HG02943 (cell line): ENCODE data around the gene CACNA2D4.

ENCODE experiments used
- ATAC-seq: cut with Tn5 transposase; IDR thresholded peaks from one replicate; pipeline ENCODE4 v1.9.1; 2021; ENCODE audit warnings: mild to moderate bottlenecking, low read depth, moderate library complexity; ENCODE audit not compliant: unreplicated experiment

Gene CACNA2D4

DNA sequence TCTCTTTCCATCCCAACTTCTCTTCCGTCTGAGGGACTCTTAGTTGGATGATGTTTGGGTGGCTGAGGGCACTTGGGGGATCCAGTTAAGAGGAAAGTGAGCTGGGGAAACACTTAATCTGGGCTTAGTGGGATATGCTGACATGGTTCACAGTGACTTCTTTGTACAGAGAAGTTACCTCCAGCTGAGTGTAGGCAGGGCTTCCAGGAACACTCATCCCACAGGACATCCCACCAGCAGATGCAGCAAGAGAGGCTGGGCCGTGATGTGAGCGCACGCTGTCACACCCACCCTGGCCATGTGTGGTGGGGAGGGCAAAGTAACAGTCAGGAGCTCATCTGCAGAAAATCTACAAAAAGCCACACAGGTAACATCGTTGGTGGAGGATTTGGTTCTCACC, 832 bp upstream of the CACNA2D4 start:
- ATAC-seq: no peak

GRCh38 chr12:1918884-1919236, 408 bp upstream of the CACNA2D4 start:
- ATAC-seq: no peak

DNA sequence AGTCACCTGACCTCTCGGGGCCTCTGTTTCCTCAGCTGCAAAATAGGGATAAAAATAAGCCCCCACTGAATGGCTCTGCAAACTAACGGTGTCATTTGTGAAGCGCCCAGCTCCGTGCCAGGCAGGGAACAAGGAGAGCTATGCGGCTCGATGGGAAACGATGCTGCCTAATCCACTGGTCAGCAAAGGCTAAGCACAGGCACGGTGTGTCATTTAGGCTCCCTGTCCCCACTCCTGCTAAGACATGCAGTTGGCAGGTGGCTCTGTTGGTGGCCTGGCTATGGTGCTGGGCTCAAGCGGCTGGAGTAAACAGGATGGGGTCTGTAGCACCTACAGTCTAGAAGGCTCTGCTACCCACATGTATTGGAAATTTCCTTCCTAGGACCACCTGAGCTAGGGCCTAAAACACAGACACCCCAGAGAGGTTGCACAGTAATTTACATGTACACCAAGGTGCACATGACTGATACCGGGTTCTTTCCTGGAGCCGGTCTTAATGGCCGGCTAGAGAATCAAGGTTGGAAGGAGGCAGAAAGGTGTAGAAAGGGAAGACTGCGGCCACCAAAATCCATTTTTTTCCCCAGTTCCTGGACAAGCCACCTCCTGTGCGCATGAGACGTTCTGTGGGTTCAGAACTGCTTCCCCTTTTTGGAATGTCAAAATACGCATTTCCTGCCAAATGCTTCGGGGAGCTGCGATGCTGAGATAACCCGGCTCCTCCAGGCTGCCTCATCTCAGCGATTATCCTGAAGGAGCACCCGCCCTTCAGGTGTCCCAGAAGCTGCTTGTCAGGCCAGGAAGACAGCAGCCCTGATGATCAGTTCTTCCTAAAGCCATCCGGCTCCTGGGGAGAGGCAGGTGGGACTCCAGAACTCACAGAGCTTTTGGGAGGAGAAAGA, 1.0 kb downstream of the CACNA2D4 start:
- ATAC-seq: no peak

DNA sequence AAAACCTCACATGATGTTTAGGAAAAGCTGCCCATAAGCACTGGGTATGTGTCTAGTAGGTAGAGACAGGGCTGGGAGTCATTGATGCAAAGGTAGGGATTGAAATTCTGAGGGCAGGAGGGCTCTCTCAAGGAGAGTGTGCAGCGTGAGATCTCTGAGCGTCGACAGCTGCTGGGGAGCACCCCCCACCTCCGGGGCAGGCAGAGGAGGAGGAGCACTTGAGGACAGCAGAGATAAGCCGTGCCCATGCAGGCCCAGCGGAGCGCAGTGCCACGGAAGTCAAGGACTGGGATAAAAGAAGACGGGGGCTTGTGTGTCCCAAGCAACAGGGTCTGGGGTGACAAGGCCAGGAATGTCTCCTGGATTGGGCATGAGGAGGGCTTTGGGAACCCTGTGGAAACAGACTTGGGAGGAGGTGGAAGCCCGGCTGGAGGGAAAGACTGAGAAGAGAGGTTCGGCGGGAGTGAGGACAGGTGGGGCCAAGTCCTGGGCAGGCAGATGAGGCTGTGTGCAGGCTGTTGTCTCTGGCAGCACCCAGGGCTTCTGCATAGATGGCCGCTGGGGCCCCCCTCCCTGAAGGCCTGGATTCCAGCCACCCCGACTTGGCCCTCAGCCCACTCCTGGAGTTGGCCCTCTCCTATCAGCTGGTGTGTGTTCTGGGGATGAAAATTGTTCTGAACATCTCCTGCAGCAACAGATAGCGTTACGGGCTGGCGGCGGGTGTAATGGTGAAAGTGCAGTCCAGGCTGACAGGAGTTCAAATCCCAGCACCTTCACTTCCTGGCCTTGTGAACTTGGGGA, 1.9 kb downstream of the CACNA2D4 start:
- ATAC-seq: no peak

- ATAC-seq: no peak
Observed at GRCh38 chr12:1915082-1915968, 3.1 kb downstream of the CACNA2D4 start.

DNA sequence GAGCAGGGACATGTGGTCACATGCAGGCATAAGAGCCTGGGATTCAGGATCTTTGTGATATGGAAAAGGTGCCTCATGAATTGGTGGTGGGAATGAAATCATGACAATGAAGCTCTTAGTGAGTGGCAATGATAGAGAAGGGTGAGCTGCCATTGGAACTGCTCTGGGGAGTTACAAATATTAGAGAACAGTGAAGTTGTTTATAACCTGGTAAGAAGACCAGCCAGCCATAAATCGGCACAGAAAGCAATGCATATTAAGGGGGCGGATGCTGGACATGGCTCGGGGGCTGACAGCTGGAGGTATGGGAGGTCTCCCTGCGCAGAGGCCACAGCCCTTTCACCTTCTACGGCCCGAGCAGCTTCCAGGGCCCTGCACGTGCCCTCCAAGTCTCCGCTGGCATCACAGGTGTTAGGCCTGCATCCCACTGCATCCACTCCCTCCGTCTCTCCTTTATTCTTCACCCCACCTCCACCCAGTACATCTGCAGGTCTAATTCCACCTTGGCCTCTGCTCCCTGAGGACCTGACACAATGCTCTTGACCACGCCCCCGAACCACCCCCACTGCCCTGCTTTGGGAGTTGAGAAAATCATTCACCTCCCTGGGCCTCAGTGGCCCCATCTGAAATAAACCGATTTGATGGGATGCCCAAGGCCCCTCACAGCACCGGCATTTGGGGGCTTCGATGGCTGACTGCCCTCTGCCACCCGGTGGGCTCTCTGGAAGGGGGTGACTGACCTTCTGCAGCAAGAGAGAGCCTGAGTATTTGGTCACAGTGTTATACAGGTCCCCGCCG, 4.1 kb downstream of the CACNA2D4 start:
- ATAC-seq: no peak

GRCh38 chr12:1913377-1914113, 4.9 kb downstream of the CACNA2D4 start:
- ATAC-seq: no peak

- no peak for ATAC-seq
Observed at GRCh38 chr12:1912580-1913376, 5.7 kb downstream of the CACNA2D4 start.

- no peak for ATAC-seq
Observed at GRCh38 chr12:1911598-1912575, 6.6 kb downstream of the CACNA2D4 start.

DNA sequence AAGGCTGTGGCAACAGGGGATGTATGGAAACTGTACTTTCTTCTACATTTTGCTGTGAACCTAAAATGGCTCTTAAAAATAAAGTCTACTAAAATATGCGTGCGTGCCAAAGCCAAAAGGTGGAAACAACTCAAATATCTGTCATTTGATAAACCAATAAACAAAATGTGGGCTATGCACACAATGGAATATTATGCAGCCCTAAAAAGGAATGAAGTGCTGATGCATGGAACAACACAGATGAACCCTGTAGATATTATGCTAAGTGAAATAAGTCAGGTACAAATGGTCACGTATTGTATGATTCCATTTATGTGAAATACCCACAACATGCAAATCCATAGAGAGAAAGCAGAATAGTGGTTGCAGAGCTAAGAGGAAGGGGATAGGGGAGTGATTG, 8.0 kb downstream of the CACNA2D4 start:
- ATAC-seq: no peak

- no peak for ATAC-seq
Observed at GRCh38 chr12:1908758-1909157, 9.7 kb downstream of the CACNA2D4 start.

DNA sequence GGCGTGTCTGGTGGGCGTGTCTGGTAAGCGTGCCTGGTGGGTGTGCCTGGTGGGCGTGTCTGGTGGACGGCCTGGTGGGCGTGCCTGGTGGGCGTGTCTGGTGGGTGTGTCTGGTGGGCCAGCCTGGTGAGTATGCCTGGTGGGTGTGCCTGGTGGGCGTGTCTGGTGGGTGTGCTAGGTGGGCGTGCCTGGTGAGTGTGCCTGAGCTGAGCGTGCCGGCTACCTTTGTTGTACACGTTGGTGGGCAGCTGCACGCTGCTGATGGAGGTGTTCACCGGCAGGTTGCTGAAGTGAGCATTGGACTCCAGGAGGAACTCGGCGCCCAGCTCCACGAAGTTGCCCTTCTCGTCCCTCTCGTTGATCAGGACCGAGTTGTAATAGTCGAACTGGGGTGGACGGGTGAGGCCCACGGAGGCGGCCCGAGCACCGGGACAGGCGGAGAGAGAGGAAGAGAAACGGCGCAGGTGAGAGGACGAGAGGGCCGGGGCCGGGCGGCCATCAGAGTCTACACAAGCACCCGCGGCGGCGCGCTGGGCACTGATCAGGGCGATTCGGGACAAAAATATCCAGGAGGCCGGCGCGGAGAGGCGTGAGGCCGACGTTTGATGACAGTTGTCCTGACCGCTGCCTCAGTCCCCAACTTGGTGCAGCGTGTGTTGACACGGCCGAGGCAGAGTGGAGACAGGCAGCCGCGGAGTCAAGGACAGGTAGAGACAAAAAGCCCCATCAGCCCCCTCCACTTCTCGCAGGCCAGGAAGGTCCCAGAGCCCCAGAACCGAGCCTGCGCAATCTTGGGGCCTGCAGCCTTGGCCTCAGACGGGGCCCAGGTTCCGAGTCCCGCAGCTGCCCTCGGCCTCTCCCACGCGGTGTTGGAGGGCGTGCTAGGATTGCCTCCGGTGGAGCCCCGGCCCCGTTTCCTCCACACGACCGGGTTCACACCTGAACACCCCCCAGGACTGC, 10.5 kb downstream of the CACNA2D4 start:
- ATAC-seq: no peak

DNA sequence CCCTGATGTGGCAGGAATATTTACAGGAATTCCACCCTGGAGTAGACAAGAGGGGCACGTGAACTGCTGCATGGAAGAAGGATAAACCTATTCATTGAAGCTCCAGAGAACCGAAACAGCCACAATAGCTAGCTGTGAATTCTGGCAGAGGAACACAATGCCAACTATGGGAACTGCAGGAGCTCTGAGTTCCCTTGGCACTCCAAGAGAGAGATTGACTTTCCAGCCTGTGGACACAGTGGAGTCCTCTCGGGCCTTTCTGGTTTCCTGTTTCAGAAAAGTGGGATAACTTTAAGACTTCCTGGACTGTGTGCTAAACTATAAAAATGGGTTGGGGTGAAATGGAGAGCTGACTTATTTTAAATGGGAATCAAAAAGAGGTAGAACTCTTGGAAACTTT, 11.9 kb downstream of the CACNA2D4 start:
- no peak for ATAC-seq

- no peak for ATAC-seq
Observed at GRCh38 chr12:1904875-1905274, 13.6 kb downstream of the CACNA2D4 start.

- no peak for ATAC-seq
Observed at GRCh38 chr12:1896964-1897363, 21.5 kb downstream of the CACNA2D4 start.

DNA sequence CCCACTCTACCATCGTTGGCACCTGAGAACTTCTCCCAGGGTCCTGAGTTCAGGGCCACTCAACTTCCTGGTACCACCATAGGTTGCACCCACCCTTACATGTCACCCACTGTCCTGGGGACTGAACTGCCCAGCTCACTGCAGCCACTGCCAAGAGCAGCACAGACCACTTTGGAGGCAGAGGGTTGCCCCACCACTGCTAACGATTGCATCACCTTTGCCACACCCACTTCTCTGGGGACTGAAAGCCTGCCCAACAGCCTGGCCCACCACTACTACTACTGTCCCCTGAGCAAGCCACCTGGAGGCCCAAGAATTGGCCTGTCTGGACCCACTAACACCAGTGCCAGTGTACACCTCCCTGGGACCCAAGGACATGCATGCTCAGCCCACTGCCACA, 27.6 kb downstream of the CACNA2D4 start:
- no peak for ATAC-seq
